GM21825 (cell line): Measurements from ENCODE around the gene CACNA1F.

ENCODE experiments used
- ATAC-seq: cut with Tn5 transposase; IDR thresholded peaks from one replicate; pipeline ENCODE4 v1.9.1; 2021; ENCODE audit warnings: mild to moderate bottlenecking, moderate library complexity; ENCODE audit not compliant: unreplicated experiment

The CACNA1F gene

GRCh38 chrX:49155900-49156837 lies 77.0 kb downstream of the CACNA1F start:
- peak; percentile 90 for ATAC-seq

GRCh38 chrX:49155243-49155899 lies 77.8 kb downstream of the CACNA1F start:
- no peak for ATAC-seq
